HG02798 (cell line): ENCODE measurements around the gene ABHD14A.
A peak's percentile ranks its signal among the peaks of the same experiment; 100 is the strongest.

Experiments used
- ATAC-seq: cut with Tn5 transposase; IDR thresholded peaks from one replicate; pipeline ENCODE4 v1.9.1; 2021; ENCODE audit warnings: mild to moderate bottlenecking; ENCODE audit not compliant: unreplicated experiment, poor library complexity

The ABHD14A gene

DNA sequence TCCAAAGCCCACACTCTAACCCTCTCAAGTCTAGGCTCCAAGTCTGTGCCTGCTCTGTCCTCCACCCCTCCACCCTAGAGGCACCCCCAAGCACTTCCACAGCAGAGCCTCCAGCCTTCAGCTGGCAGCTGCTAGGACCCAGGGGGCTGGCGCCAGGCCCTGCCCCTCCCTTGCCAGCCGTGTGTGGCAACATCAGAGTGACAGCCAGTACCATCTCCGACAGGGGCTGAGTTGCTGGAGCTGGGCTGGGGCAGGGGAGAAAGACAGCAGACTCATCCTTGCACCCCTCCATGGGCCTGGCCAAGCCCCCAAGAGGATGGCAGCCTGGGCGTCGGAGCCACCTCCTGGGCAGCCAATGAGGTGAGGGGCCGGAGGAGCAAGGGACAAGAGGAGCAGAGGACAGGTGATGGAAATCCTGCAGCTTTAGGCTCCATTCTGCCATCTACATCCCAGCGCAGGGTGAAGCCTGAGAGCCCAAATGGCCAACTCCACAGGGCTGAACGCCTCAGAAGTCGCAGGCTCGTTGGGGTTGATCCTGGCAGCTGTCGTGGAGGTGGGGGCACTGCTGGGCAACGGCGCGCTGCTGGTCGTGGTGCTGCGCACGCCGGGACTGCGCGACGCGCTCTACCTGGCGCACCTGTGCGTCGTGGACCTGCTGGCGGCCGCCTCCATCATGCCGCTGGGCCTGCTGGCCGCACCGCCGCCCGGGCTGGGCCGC is 19.5 kb upstream of the ABHD14A start, which contains the start of gene GPR62:
Gene GPR62, plus strand, starts transcription at position 207 of the 718 bp plus-strand sequence. Its CDS starts 272 bp downstream, at position 479.
- no peak for ATAC-seq

DNA sequence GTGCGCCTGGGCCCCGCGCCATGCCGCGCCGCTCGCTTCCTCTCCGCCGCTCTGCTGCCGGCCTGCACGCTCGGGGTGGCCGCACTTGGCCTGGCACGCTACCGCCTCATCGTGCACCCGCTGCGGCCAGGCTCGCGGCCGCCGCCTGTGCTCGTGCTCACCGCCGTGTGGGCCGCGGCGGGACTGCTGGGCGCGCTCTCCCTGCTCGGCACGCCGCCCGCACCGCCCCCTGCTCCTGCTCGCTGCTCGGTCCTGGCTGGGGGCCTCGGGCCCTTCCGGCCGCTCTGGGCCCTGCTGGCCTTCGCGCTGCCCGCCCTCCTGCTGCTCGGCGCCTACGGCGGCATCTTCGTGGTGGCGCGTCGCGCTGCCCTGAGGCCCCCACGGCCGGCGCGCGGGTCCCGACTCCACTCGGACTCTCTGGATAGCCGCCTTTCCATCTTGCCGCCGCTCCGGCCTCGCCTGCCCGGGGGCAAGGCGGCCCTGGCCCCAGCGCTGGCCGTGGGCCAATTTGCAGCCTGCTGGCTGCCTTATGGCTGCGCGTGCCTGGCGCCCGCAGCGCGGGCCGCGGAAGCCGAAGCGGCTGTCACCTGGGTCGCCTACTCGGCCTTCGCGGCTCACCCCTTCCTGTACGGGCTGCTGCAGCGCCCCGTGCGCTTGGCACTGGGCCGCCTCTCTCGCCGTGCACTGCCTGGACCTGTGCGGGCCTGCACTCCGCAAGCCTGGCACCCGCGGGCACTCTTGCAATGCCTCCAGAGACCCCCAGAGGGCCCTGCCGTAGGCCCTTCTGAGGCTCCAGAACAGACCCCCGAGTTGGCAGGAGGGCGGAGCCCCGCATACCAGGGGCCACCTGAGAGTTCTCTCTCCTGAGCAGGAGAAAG is 18.7 kb upstream of the ABHD14A start:
- ATAC-seq, result peak; percentile 45

DNA sequence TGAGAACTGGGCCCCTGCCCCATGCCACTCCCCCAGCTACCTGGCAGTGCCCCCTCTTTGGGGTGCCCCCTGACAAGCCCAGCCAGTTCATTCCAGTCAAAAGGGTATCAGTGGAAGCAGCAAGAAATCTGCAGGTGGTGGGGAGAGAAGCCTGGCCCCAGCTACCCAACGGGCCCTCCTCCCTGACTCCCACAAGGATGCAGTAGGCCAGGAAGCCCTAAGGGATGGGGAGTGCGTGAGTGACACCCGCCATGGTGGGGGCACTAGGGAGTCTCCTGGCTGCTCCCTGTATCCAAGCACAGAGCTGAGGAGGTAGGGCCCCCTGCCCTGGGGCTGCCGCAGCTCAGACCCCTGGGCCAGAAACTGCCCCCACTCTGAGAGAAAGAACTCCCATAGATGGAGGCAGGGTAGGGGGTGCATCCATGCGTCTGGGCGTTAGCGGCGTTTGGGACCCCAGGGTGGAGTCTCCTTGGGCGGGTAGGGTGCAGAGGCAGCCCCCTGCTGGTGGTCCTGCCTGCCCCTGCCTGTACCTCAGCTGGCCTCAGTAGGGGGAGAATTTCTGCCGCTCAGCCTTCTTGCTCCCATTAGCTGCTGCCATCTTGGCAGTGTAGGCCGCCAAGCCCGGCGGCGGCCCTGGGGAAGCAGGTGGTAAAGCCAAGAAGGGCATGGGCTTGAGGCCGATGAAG is 17.2 kb upstream of the ABHD14A start:
- no peak for ATAC-seq

DNA sequence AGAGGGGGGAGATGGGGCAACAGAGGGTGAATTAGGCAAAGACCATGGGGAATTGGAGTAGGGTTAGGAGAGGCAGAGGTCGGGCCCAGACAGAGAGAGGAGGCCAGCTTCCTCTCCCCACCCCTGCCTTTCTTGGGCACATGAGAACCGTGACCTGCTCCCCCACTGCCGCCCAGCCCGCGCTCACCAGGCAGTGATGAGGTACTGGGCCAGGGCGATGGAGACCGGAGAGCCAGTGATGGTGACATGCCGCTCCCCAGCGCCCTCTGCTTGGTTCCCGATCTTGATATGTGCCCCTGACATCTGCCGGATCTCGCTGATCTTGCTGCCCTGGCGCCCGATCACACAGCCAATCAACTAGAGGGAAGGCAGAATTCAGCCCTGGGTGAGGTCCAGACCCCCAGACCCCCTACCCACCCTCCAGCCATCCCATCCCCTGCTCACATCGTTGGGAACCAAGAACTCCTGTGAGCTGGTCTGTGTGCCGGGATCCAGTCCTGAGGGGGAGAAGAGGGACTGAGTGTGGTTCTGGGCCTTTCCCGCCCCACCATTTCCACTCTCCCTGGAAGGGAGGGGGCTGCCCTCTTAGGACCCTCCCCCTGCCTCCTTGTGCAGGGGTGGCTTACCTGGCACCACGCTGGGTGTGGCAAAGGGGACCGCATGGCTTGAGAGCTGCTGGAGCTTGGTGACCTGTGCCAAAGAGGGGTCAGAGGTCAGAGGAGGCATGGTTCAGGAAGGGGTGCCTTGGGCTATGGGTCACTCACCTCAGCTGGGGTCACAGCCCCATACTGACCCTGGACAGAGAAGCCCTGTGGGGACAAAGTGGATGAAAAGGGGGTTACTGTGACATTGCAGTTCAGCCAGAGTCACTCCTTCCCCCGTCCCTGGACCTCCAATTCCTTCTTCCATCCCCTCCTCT is 16.0 kb upstream of the ABHD14A start:
- no peak for ATAC-seq

DNA sequence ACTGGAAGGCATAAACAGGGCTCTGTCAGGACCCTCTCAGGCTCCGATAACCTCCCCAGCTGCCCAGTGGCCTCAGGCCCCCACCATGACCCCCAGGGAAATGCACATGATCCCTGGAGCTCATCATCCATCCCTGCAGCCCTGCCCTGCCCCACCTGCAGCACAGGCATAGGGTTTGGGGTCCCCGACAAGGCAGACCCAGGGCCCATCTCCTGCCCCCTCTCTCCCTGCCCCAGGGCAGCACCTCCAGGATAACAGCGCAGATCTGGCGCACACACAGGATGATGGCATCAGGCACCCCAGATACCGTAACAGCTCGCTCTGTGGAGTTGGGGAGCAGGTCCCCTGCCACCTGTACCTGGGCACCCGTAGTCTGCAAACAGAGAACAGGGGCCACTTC is 15.2 kb upstream of the ABHD14A start:
- no peak for ATAC-seq

DNA sequence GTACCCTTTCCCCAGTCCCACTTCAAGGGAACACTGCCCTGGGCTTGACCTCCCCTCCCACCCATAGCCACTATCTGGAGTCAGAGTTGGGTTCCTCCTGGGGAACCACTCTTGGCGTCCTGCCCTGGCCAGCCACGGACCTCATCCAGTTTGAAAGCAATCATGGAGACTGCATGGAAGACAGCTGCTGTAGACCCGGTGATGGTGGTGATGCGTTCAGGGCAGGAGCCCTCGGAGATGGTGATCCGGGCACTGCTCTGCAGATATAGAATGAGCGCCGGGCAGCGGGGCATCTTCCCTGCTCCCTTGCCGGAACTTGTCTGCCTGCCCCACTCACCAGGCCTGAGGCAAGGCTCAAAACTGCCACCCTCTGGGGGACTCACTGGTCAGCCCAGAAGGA is 14.5 kb upstream of the ABHD14A start:
- no peak for ATAC-seq

DNA sequence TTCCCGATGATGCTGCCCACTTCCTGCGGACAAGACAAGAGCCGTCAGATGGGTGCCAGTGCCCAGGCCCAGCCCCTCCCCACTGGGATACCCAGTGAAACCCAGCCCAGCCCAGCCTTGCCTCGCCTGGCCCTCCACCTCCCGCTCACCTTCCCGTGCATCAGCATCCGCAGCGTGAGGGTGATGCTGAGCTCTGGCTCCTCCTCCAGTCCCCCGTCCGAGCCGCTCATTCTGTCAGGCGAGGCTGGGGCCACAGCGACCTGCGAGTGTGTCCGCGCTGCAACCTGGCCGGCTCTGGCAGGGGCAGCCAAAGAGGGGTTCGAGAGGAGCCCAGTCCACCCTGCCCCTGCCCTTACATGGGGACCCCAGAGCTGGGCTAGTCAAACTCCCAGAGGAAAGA is 13.9 kb upstream of the ABHD14A start:
- ATAC-seq, result no peak

DNA sequence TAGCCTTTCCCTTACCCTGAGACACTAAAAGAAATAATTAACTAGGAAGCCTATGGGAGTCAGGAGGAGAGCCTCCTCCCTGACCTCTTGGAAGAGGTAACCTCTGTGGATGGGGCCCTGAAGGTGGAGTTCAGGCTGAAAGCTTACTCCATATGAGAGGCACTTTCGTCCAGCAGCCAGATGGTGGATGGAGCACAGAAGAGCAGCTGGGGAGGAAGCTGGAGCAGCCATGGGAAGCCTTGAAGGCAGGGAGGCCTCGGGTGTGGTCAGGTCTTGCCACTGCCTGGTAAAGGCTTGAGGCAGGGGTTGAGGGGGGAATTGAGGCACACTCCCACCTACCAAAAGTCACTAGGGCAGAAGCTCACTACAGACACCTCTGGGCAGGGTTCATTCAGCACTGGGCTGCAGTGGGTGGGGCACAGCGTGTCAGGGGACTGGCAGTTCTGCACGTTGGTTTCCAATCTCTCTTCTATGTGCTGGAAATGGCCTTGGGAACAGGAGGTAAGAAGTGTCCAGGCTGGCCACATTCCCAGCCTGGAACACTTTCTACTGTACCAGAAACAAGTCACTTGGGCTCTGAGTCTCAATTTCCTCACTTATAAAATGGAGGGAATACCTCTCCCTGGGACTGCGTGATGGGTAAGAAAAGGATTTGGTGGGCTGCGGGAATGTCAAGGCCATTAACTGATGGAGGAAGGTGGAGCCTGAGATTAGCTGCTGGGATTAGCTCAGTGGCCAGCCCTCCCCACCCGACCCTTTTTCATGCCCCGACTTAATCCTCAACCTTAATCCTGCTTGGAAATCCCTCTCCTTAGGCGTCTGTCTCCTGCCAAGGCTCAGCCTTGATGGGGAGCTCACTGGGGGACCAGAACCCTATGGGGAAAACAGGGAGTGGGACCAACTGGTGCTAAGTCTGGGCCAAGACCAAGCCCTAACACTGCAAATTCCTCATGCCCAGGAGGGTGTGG is 13.0 kb upstream of the ABHD14A start:
- ATAC-seq, result no peak

DNA sequence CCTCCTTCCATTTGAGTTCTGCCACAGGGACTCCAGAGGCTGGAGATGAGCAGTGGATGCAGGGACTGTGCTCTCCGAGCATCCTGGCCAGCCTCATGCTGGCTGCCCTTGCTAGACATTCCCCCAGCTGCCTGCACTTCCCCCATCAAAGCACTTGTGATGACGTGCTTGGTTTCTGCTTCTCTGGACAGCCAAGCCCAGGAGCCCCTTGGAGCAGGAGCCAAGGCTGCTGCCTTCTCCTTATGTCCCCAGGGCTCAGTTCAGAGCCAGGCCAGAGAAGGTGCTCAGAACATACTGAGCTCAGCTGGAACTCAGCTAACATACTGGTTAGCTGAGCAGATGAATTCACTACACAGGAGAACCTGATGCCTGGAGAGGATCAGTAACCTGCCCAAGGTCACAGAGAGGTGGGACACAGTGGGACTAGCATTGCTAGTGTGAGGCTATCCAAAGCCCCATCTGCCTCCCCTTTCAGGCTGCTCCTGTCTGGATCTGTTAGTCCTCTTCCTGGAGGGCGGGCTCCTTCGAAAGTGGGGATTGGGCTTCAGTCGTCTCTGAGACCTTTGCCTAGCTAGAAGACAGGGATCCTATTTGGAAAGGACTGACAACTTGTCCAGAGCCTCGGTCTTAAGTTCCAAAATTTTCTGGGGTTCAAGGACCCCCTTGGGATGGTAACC is 11.9 kb upstream of the ABHD14A start:
- no peak for ATAC-seq

DNA sequence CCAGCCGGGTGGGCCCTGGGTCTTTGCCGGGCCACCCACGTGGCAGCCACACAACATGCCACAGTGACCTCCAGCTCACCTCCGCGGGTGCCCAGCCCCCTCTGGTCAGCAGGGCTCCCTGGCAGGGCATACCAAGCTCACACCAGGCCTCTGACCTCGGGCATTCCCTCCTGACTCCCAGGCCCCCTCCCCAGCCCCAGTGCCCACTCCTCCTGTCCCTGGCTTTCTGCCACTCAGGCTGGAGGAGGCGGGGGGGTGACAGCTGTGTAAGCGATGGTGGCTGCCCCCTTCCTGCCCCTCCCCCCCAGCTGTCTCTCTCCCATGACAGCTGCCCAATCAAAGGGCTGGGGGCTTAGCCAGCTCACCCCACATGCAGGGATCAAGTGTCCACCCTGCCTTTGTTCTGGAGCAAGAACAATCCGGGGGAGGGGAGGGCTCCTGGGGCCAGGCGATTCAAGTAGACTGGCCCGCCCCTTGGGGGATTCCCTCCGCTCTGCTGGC is 10.9 kb upstream of the ABHD14A start:
- ATAC-seq, result no peak

DNA sequence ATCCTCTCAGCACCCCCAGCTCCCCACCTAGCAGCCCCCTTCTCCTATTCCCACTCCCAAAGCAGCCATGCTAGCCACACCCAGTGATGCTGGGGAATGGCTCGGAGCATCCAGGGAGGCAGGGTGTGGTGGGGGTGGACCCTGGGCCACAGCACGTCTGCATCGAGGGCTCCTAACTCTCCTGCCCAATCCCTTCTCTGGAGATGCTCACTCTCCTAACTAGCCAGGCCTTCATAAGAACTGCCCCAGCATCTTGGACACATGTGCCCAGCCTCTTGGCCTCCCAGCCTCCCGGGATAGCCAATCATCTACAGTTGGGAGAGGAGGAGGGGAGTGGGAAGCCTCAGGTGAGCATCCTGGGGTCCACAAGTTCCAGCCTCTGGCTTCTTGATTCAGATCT is 10.3 kb upstream of the ABHD14A start:
- ATAC-seq, result no peak

DNA sequence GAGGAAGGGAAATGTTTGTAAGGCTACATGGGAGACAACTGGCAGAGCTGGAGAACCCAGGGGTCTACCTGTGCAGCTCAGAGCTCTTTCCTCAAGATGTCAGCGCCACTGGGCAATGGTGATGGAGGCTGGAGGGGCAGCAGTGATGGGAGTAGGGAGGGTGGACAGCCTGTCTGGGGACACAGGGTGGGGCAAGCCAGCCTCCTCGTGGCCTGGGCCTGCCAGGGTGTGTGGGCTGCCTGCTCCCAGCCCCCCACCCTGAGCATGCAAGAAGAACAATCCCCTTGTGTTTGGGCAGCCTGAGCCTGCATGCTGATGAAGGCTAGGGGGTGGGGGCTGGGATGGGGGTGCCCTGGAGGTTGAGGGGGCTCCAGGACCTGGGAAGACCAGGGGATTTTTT is 8.8 kb upstream of the ABHD14A start:
- no peak for ATAC-seq

DNA sequence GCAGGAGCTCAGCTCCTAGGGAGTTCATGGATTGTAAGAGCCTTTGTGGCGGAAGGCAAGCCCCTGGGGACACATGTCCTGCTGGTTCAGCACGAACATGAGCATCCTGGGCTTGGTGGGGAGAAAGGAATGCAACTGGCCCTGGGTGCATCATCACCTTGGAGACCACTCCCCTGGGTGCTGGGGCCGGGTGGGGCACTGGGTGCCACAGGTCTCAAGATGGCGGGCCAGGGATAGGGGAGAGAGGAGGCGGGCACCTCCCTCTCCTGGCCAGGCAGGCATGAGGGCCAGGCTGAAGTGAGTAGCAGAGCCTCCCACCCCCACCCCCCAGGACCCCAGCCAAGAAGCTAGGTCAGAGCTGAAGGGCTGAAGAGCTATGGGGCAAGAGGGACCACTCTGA is 8.4 kb upstream of the ABHD14A start:
- ATAC-seq, result no peak

DNA sequence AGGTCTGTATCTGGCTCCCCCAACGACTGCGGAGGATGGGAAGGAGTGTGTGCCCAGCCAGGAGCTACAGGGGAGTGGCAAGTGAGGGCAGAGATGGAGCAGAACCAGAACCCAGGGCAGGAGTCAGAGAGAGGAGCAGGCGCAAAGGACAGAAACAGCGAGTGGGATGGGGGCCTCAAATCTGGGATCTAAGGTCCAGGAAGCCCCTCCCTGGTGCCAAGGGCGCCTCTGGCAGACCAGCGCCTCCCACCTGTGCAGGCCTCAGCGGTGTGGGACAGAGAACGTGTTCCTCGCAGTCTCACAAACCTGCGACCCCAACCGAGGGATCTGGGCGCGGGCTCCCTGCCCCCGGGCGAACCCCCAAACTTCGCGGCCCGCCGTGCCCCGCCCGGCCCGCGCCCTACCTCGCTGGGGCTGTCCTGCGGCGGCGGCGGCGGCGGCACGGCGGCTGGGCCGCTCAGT is 7.9 kb upstream of the ABHD14A start:
- peak; percentile 11 for ATAC-seq

DNA sequence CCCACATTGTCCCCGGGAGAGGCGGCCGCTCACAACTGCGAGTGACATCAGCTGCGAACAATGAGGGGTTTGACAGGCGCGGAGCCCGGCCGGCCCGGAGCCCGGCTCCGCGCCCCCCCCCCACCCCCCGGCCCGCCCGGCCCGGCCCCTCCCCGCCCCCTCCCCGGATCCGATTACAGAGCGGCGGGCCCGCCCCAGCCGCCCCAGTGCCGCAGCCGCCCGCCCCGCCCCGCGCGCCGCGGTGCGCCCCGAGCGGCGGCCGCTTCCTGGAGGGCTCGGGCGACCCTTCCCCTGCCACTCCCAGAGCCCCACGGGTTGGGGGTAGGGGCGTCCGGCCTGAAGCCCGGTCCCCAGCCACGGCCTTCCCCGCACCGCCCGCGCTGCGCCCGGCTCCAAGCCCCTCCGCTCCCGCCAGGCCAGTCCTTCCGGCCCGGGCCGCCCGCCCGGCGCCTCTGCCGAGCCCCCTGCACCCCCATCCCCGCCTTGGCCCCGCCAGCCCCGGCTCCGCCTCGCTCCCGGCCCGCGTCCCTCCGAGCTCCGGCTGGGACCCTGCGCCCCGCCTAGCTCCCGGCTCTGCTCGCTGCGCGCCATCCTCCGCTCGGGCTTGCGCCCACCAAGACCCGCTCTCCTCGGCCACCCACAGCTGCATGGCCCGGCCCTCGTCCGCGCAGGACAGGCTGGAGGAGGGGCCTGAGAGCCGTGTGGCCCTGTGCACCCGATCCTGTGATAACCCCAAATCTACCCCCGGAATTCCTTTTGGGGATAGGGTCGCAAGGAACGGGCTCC is 7.3 kb upstream of the ABHD14A start, which contains the start of gene PCBP4:
Gene PCBP4, minus strand, starts transcription at position 71 of the 786 bp plus-strand sequence. CDS start 6,214 bp downstream, outside the sequence.
- peak; percentile 55 for ATAC-seq

DNA sequence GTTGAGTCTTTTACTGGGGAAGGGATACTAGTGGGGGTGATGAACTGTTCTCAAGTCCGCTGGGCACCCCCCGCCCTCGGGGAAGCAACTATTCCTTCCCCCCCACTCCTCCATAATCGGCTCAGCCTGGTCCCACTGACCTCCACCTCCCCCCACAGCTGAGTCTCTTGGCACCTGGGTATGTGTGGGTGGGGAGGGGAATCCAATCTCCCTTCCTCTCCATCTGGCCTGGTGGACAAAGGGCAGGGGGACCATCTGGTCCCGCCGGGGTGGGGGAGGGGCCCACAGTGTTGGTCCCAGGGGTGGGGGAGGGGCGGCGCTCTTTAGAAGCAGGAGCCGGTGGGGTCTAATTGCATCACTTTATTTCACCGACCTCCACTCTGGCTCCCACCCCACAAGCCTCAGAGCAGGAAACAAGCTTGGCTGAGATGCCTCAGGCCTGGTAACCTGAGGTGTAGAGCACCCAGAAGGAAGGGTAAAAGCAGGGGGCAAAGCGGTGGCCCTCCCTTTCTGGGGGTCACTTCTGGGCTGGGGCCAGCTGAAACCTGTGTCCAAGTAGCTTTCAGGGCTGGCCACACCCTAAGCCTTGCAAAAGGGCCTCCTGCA is 6.6 kb upstream of the ABHD14A start:
- no peak for ATAC-seq
